A673 (cell line): ENCODE measurements around the gene P2RY13. TPM values are rescaled to one million over a fixed set of nuclear protein-coding genes. Genes with fewer than 3 reads are reported as not detected.

Experiments used
- BruUV-seq: library from RNA; stranded (reverse); fragments of 400-500 nt; replicated peaks from 2 replicates; lab custom pipeline; 2021; lab: Mats Ljungman, UMichigan
- CTCF ChIA-PET: fragments of 300-600 bp; sonication (Branson Sonifier 250); formaldehyde crosslinking; loops from one replicate; lab custom pipeline; 2022; ENCODE audit warnings: antibody characterized with exemption; lab: Charles Lee
- POLR2A ChIA-PET: fragments of 300-600 bp; sonication (Branson Sonifier 250); formaldehyde crosslinking; loops from one replicate; lab custom pipeline; 2022; ENCODE audit warnings: antibody characterized with exemption; ENCODE audit not compliant: low non-redundant PET; lab: Charles Lee
- DNase-seq: peaks from one replicate; pipeline ENCODE4 v3.0.0-alpha.2; 2015; ENCODE audit warnings: low spot score
- H3K27ac ChIP-seq: fragments of 200-600 bp; sonication (generic); 2 replicates; pipeline ENCODE4 v1.5.1; 2016; ENCODE audit warnings: mixed run types, low read depth, mild to moderate bottlenecking, mixed read lengths, antibody characterized with exemption, low read length; ENCODE audit not compliant: poor library complexity, severe bottlenecking
- H3K27me3 ChIP-seq: fragments of 200-600 bp; sonication (generic); replicated peaks from 2 replicates; pipeline ENCODE4 v1.6.1; 2017; ENCODE audit warnings: mixed run types, low read depth, mild to moderate bottlenecking, mixed read lengths, antibody characterized with exemption, low read length; ENCODE audit not compliant: insufficient read depth, poor library complexity
- H3K36me3 ChIP-seq: fragments of 200-600 bp; sonication (generic); 2 replicates; pipeline ENCODE4 v1.6.1; 2016; ENCODE audit warnings: mixed run types, mild to moderate bottlenecking, mixed read lengths, antibody characterized with exemption, low read length; ENCODE audit not compliant: insufficient read depth, poor library complexity, severe bottlenecking
- H3K4me1 ChIP-seq: fragments of 200-600 bp; sonication (generic); 2 replicates; pipeline ENCODE4 v1.6.1; 2017; ENCODE audit warnings: mixed run types, mild to moderate bottlenecking, mixed read lengths, antibody characterized with exemption, low read length; ENCODE audit not compliant: insufficient read depth, poor library complexity, severe bottlenecking
- H3K4me3 ChIP-seq: fragments of 200-600 bp; sonication (generic); 2 replicates; pipeline ENCODE4 v1.5.1; 2016; ENCODE audit warnings: low read depth, mixed run types, mild to moderate bottlenecking, mixed read lengths, low read length; ENCODE audit not compliant: poor library complexity, severe bottlenecking
- H3K9me3 ChIP-seq: fragments of 200-600 bp; sonication (generic); 2 replicates; pipeline ENCODE4 v1.6.1; 2016; ENCODE audit warnings: mixed run types, low read depth, mild to moderate bottlenecking, mixed read lengths, antibody characterized with exemption, low read length; ENCODE audit not compliant: poor library complexity, severe bottlenecking
- CTCF ChIP-seq: fragments of 300-800, 200-600 bp; sonication (generic); conservative IDR thresholded peaks from 2 replicates; pipeline ENCODE4 v1.5.1; 2017; ENCODE audit warnings: low read depth, mild to moderate bottlenecking, antibody characterized with exemption, low read length, moderate library complexity, mixed read lengths
- EZH2 ChIP-seq: fragments of 200-600 bp; sonication (generic); IDR thresholded peaks from 2 replicates; pipeline ENCODE4 v1.6.1; 2017; ENCODE audit warnings: borderline replicate concordance, low read depth, mild to moderate bottlenecking, mixed read lengths, antibody characterized with exemption, low read length; ENCODE audit not compliant: poor library complexity, severe bottlenecking
- intact Hi-C: fragments of 100-400 bp; cut with micrococcal nuclease; formaldehyde crosslinking; loops from one replicate; pipeline ENCODE4 v1.10.0; 2022; ENCODE audit not compliant: unreplicated experiment
- total RNA-seq: library from RNA; stranded (reverse); gene quantifications from 2 replicates; pipeline ENCODE4 v1.2.3, GENCODE V29; 2021

Gene P2RY13
- total RNA-seq, 1 experiment from 2014 or later = not detected

GRCh38 chr3:151351648-151352047 lies 22.3 kb upstream of the P2RY13 start:
- no peak overlapping the region for H3K27ac ChIP-seq
- TF ChIP-seq CTCF (no peak), EZH2 (no peak)
- no peak for DNase-seq
- CTCF ChIA-PET = no interaction called here
- POLR2A ChIA-PET = no interaction called here
- H3K36me3 ChIP-seq = no peaks in the 10 kb centered on the region
- no peaks in the 10 kb centered on the region for H3K27me3 ChIP-seq
- no peaks in the 10 kb centered on the region for H3K9me3 ChIP-seq
- intact Hi-C loops = no loop called here
- no peaks in the 10 kb centered on the region for H3K4me1 ChIP-seq
- H3K4me3 ChIP-seq = no peak overlapping the region
- no TSS peak for BruUV-seq

GRCh38 chr3:151351219-151351618 lies 21.9 kb upstream of the P2RY13 start:
- no TSS peak for BruUV-seq
- TF ChIP-seq CTCF (no peak), EZH2 (no peak)
- POLR2A ChIA-PET = no interaction called here
- H3K27me3 ChIP-seq = no peaks in the 10 kb centered on the region
- intact Hi-C loops = no loop called here
- H3K36me3 ChIP-seq = no peaks in the 10 kb centered on the region
- no peaks in the 10 kb centered on the region for H3K4me1 ChIP-seq
- DNase-seq = no peak
- CTCF ChIA-PET = no interaction called here
- no peaks in the 10 kb centered on the region for H3K9me3 ChIP-seq
- H3K4me3 ChIP-seq = no peak overlapping the region
- no peak overlapping the region for H3K27ac ChIP-seq

DNA sequence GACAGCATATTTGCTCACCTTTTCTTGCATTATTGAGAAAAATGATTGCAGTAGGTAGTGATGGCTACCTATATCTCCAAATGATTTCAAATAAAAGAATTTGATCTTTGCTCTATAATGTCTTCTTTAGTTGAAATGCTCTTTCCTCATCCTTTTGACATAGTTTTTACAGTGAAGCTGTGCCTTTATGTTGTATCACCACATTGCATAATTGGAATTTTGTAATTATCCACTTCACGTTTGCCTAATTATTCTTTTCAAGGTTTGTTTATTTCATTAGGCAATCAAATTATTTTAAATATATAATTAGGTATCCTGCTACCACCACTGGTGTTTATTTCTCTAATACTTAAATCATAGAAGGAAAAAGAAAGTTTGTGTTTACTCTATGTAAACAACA lies 21.3 kb upstream of the P2RY13 start:
- ChIA-PET POLR2A (no interaction called here), CTCF (no interaction called here)
- TF ChIP-seq EZH2 (no peak), CTCF (no peak)
- Histone ChIP-seq H3K27ac (no peak overlapping the region), H3K4me1 (no peaks in the 10 kb centered on the region), H3K27me3 (no peaks in the 10 kb centered on the region), H3K4me3 (no peak overlapping the region), H3K36me3 (no peaks in the 10 kb centered on the region), H3K9me3 (no peaks in the 10 kb centered on the region)
- BruUV-seq = no TSS peak
- intact Hi-C loops = no loop called here
- no peak for DNase-seq

DNA sequence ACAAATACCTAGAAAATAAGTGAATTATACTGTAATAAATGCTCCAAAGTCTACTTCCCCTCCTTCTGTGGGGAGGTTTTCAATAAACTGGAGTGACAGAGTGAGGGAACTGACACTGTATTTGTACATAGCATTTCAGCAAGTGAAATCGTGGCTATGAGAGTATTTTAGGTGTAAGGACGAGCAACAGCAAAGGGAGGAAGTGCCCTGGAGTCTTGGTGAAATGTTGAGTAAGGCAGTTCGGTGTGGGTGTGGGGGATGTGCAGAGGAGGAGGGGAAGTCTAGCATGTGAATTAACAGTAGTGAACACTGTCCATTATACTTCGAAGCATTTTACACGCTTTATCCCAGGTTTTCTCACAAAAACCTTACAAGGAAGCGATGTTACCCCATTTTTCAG lies 18.1 kb upstream of the P2RY13 start:
- H3K27me3 ChIP-seq = no peaks in the 10 kb centered on the region
- H3K4me1 ChIP-seq = no peaks in the 10 kb centered on the region
- no peaks in the 10 kb centered on the region for H3K9me3 ChIP-seq
- ChIA-PET POLR2A (no interaction called here), CTCF (no interaction called here)
- H3K4me3 ChIP-seq = no peak overlapping the region
- no peak for DNase-seq
- intact Hi-C loops = no loop called here
- no peaks in the 10 kb centered on the region for H3K36me3 ChIP-seq
- no peak for TF ChIP-seq CTCF
- no peak for TF ChIP-seq EZH2
- no TSS peak for BruUV-seq
- no peak overlapping the region for H3K27ac ChIP-seq
